Measurements from ENCODE around the gene CFAP46. TPM values are rescaled to one million over a fixed set of nuclear protein-coding genes. Genes with fewer than 3 reads are reported as not detected.

The CFAP46 gene
- total RNA-seq, 2 experiments from 2014 or later, result not detected

DNA sequence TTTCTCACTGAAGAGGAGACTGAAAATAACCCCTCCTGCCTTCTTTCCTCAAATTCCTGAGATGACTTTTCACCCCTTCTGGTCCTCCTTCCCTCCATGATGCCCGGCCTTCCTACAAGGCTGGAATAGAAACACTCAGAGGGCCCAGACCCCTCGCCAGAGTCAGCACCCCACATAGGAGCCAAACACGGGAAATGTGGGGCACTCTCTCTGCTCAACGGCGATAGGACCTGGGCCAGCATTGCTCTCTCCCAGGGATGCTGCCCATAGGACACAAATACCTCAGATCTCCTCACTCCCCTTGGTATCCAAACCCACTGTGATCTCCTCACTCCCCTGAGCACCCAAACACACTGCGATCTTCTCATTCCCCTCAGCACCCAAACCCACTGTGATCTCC lies 7.4 kb downstream of the CFAP46 start:
- ChIA-PET CTCF (ENCODE audit: unreplicated experiment) (no interaction called here), POLR2A (no interaction called here)
- Histone ChIP-seq H2AFZ (ENCODE audit: low read length) (no peak overlapping the region), H3K4me2 (ENCODE audit: low read length) (no peak overlapping the region), H3K9me2 (ENCODE audit: insufficient read depth, low read length) (no peaks in the 10 kb centered on the region), H3K9me3 (ENCODE audit: low read length) (no peaks in the 10 kb centered on the region), H4K20me1 (ENCODE audit: insufficient read depth, low read length) (no peaks in the 10 kb centered on the region), H3K4me3 (ENCODE audit: low read depth, low read length, poor library complexity, severe bottlenecking) (no peak overlapping the region), H3K4me1 (ENCODE audit: insufficient read depth, low read length, poor library complexity, severe bottlenecking) (no peaks in the 10 kb centered on the region), H3K36me3 (ENCODE audit: insufficient read depth, low read length) (no peaks in the 10 kb centered on the region), H3K27ac (ENCODE audit: low read depth, low read length, poor library complexity, severe bottlenecking) (no peak overlapping the region), H3K79me2 (ENCODE audit: insufficient read depth, low read depth, low read length) (no peaks in the 10 kb centered on the region)
- no TSS peak for BruUV-seq (replicated peaks)
- intact Hi-C loops (cut with micrococcal nuclease; ENCODE audit: unreplicated experiment), result no loop called here
- DNase-seq (ENCODE audit: low spot score), result no peak
- TF ChIP-seq, protein P1, sequence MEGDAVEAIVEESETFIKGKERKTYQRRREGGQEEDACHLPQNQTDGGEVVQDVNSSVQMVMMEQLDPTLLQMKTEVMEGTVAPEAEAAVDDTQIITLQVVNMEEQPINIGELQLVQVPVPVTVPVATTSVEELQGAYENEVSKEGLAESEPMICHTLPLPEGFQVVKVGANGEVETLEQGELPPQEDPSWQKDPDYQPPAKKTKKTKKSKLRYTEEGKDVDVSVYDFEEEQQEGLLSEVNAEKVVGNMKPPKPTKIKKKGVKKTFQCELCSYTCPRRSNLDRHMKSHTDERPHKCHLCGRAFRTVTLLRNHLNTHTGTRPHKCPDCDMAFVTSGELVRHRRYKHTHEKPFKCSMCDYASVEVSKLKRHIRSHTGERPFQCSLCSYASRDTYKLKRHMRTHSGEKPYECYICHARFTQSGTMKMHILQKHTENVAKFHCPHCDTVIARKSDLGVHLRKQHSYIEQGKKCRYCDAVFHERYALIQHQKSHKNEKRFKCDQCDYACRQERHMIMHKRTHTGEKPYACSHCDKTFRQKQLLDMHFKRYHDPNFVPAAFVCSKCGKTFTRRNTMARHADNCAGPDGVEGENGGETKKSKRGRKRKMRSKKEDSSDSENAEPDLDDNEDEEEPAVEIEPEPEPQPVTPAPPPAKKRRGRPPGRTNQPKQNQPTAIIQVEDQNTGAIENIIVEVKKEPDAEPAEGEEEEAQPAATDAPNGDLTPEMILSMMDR (conservative IDR thresholded peaks at IDR 0.05; ENCODE audit: low read length), result no peak
- TF ChIP-seq EZH2phosphoT487 (IDR thresholded peaks at IDR 0.05; ENCODE audit: borderline replicate concordance, low read depth, low read length), result no peak

DNA sequence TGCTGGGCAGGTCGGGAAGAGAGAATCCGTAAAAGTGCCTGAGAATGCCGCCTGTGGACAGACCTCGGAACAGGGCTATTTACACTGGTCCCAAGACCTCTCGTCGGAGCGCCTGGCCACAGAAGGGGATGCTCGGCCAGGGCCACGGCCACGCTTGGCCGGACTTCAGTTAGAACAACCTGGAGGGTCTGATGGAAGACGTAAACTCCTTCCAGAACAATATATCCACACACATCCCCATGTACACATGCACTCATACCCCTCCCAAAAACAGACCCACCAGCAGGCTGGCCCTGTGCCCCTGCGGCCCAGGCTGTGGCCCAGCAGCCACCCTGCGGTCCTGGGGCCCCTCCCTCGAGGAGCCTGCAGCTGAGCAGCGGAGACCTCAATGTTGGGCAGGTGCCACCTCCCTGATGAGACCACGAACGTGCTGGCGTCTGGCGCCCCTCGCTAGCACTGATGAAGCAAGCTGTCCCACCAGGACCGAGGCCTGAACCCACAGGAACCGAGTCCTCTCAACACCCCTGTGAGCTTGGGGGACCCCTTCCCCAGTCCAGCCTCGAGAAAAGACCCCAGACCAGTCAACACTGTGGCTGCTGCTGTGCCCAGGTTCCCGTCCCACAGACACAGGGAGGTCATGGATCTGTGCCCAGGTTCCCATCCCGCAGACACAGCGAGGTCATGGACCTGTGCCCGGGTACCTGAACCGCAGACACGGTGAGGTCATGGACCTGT lies 8.9 kb downstream of the CFAP46 start:
- ChIA-PET CTCF (ENCODE audit: unreplicated experiment) (no interaction called here), POLR2A (no interaction called here)
- H3K9me2 ChIP-seq (ENCODE audit: insufficient read depth, low read length), result no peaks in the 10 kb centered on the region
- no peaks in the 10 kb centered on the region for H3K4me1 ChIP-seq (ENCODE audit: insufficient read depth, low read length, poor library complexity, severe bottlenecking)
- H3K79me2 ChIP-seq (ENCODE audit: insufficient read depth, low read depth, low read length), result no peaks in the 10 kb centered on the region
- H3K36me3 ChIP-seq (ENCODE audit: insufficient read depth, low read length), result no peaks in the 10 kb centered on the region
- intact Hi-C loops (cut with micrococcal nuclease; ENCODE audit: unreplicated experiment), result no loop called here
- no peak overlapping the region for H3K27ac ChIP-seq (ENCODE audit: low read depth, low read length, poor library complexity, severe bottlenecking)
- no peak for DNase-seq (ENCODE audit: low spot score)
- BruUV-seq (replicated peaks), result no TSS peak
- no peaks in the 10 kb centered on the region for H4K20me1 ChIP-seq (ENCODE audit: insufficient read depth, low read length)
- no peaks in the 10 kb centered on the region for H3K9me3 ChIP-seq (ENCODE audit: low read length)
- H3K4me2 ChIP-seq (ENCODE audit: low read length), result no peak overlapping the region
- no peak overlapping the region for H3K4me3 ChIP-seq (ENCODE audit: low read depth, low read length, poor library complexity, severe bottlenecking)
- H2AFZ ChIP-seq (ENCODE audit: low read length), result no peak overlapping the region
- no peak for TF ChIP-seq EZH2phosphoT487 (IDR thresholded peaks at IDR 0.05; ENCODE audit: borderline replicate concordance, low read depth, low read length)
- TF ChIP-seq, protein P1 (conservative IDR thresholded peaks at IDR 0.05; ENCODE audit: low read length), result no peak

DNA sequence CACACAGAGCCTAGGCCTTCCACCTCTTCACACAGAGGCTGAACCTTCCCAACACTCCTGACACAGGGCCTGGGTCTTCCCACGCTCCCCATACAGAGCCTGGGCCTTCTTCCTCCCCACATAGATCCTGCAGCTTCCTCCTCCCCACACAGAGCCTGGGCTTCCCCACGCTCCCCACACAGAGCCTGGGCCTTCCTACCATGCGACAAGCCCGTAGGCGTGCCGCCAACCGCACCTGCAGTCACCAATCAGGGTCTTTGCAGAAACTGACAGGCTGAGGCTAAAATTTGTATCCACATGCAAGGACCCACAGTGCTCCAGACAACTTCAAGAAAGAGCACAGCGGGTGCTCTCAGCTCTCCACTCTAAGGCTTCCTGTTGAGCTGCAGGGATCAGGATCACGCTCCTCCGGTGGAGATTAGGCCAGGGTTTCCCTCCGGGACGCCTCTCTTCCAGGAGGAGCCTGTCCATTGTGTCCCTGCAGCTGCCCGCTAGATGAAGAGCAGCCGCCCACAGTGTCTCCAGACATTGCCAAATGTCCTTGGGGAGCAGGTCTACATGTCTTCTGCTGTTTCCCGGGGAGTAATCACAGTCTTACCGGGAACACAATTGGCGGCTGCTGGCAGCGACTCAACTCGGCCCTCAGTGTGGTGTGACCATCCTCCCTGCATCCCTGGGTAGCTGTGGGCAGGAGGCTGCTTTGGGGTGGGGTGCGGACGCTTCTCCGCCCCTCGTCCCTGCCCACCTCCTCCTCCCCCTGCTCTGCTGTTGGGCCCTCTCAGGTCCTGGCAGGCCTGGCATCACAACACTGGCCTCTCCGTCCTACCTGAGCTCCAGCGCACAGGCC lies 9.7 kb downstream of the CFAP46 start:
- BruUV-seq (replicated peaks), result no TSS peak
- intact Hi-C loops (cut with micrococcal nuclease; ENCODE audit: unreplicated experiment), result no loop called here
- CTCF ChIA-PET (ENCODE audit: unreplicated experiment), result no interaction called here
- no peak overlapping the region for H2AFZ ChIP-seq (ENCODE audit: low read length)
- no peak overlapping the region for H3K4me2 ChIP-seq (ENCODE audit: low read length)
- TF ChIP-seq, protein P1 (conservative IDR thresholded peaks at IDR 0.05; ENCODE audit: low read length), result no peak
- TF ChIP-seq EZH2phosphoT487 (IDR thresholded peaks at IDR 0.05; ENCODE audit: borderline replicate concordance, low read depth, low read length), result no peak
- no peaks in the 10 kb centered on the region for H3K79me2 ChIP-seq (ENCODE audit: insufficient read depth, low read depth, low read length)
- POLR2A ChIA-PET, result no interaction called here
- no peaks in the 10 kb centered on the region for H4K20me1 ChIP-seq (ENCODE audit: insufficient read depth, low read length)
- no peaks in the 10 kb centered on the region for H3K9me3 ChIP-seq (ENCODE audit: low read length)
- no peak overlapping the region for H3K27ac ChIP-seq (ENCODE audit: low read depth, low read length, poor library complexity, severe bottlenecking)
- no peak for DNase-seq (ENCODE audit: low spot score)
- no peaks in the 10 kb centered on the region for H3K36me3 ChIP-seq (ENCODE audit: insufficient read depth, low read length)
- H3K4me3 ChIP-seq (ENCODE audit: low read depth, low read length, poor library complexity, severe bottlenecking), result no peak overlapping the region
- no peaks in the 10 kb centered on the region for H3K9me2 ChIP-seq (ENCODE audit: insufficient read depth, low read length)
- H3K4me1 ChIP-seq (ENCODE audit: insufficient read depth, low read length, poor library complexity, severe bottlenecking), result no peaks in the 10 kb centered on the region
